Chondrocyte (in vitro differentiated cells): ENCODE results near the gene CHRNA4. TPM values are rescaled to one million over a fixed set of nuclear protein-coding genes. Genes with fewer than 3 reads are reported as not detected.

ENCODE experiments used
- DNase-seq: peaks from one replicate; pipeline ENCODE4 v3.0.0; 2021; ENCODE audit warnings: mixed read lengths, low spot score
- H3K27ac Mint-ChIP-seq: one replicate; pipeline ENCODE4 v1.8.0; 2021; ENCODE audit warnings: mild to moderate bottlenecking, moderate library complexity, mixed read lengths; ENCODE audit not compliant: unreplicated experiment
- H3K27me3 Mint-ChIP-seq: 2 replicates; pipeline ENCODE4 v1.8.0; 2021; ENCODE audit warnings: low read depth, mixed read lengths
- H3K36me3 Mint-ChIP-seq: 2 replicates; pipeline ENCODE4 v1.8.0; 2021; ENCODE audit warnings: low read depth, mixed read lengths
- H3K4me1 Mint-ChIP-seq: 2 replicates; pipeline ENCODE4 v1.8.0; 2021; ENCODE audit warnings: low read depth, mild to moderate bottlenecking, mixed read lengths
- H3K4me3 Mint-ChIP-seq: one replicate; pipeline ENCODE4 v1.8.0; 2021; ENCODE audit warnings: mild to moderate bottlenecking, moderate library complexity, mixed read lengths; ENCODE audit not compliant: unreplicated experiment
- H3K9me3 Mint-ChIP-seq: 2 replicates; pipeline ENCODE4 v1.8.0; 2021; ENCODE audit warnings: low read depth, mixed read lengths
- CTCF ChIP-seq: fragments of 200-600 bp; sonication (generic); IDR thresholded peaks from 2 replicates; pipeline ENCODE4 v1.5.0; 2021; ENCODE audit warnings: antibody characterized with exemption, mild to moderate bottlenecking, moderate library complexity
- total RNA-seq: library from RNA; stranded (reverse); gene quantifications from 3 replicates; pipeline ENCODE4 v1.2.1, GENCODE V29; 2021

CHRNA4 gene
- total RNA-seq, 1 donor from 2014 or later: not detected

- no peak overlapping the region for H3K27ac Mint-ChIP-seq
- no peak overlapping the region for H3K4me3 Mint-ChIP-seq
- TF ChIP-seq CTCF: no peak
- DNase-seq: no peak
- H3K9me3 Mint-ChIP-seq: peaks cover 37% of the 10 kb centered on the region
- H3K27me3 Mint-ChIP-seq: peaks cover 4% of the 10 kb centered on the region
- H3K4me1 Mint-ChIP-seq: no peaks in the 10 kb centered on the region
- H3K36me3 Mint-ChIP-seq: peaks cover 2% of the 10 kb centered on the region
Observed at GRCh38 chr20:63387917-63388316, 26.8 kb upstream of the CHRNA4 start.

- Mint-ChIP-seq H3K4me3 (no peak overlapping the region), H3K36me3 (peaks cover 2% of the 10 kb centered on the region), H3K27ac (no peak overlapping the region), H3K4me1 (no peaks in the 10 kb centered on the region), H3K9me3 (peaks cover 37% of the 10 kb centered on the region), H3K27me3 (peaks cover 4% of the 10 kb centered on the region)
- TF ChIP-seq CTCF: no peak
- no peak for DNase-seq
Observed at GRCh38 chr20:63387393-63387792, 26.2 kb upstream of the CHRNA4 start.

- H3K9me3 Mint-ChIP-seq: peaks cover 37% of the 10 kb centered on the region
- H3K36me3 Mint-ChIP-seq: peaks cover 2% of the 10 kb centered on the region
- TF ChIP-seq CTCF: no peak
- DNase-seq: no peak
- no peak overlapping the region for H3K27ac Mint-ChIP-seq
- H3K27me3 Mint-ChIP-seq: peaks cover 4% of the 10 kb centered on the region
- H3K4me1 Mint-ChIP-seq: no peaks in the 10 kb centered on the region
- H3K4me3 Mint-ChIP-seq: no peak overlapping the region
Observed at GRCh38 chr20:63386491-63386890, 25.3 kb upstream of the CHRNA4 start.

- peaks cover 7% of the 10 kb centered on the region for H3K27me3 Mint-ChIP-seq
- TF ChIP-seq CTCF: no peak
- peaks cover 2% of the 10 kb centered on the region for H3K36me3 Mint-ChIP-seq
- peaks cover 32% of the 10 kb centered on the region for H3K9me3 Mint-ChIP-seq
- DNase-seq: no peak
- H3K4me3 Mint-ChIP-seq: no peak overlapping the region
- no peaks in the 10 kb centered on the region for H3K4me1 Mint-ChIP-seq
- H3K27ac Mint-ChIP-seq: no peak overlapping the region
Observed at GRCh38 chr20:63385819-63386218, 24.7 kb upstream of the CHRNA4 start.

- Mint-ChIP-seq H3K27me3 (peaks cover 7% of the 10 kb centered on the region), H3K27ac (no peak overlapping the region), H3K9me3 (peaks cover 25% of the 10 kb centered on the region), H3K4me1 (no peaks in the 10 kb centered on the region), H3K4me3 (no peak overlapping the region), H3K36me3 (no peaks in the 10 kb centered on the region)
- DNase-seq: no peak
- no peak for TF ChIP-seq CTCF
Observed at GRCh38 chr20:63384336-63384735, 23.2 kb upstream of the CHRNA4 start.
